Keratinocyte (primary cell): ENCODE data around the gene CABP2.

ENCODE experiments used
- EZH2 ChIP-seq: IDR thresholded peaks from one replicate; pipeline ENCODE4 v1.6.1; 2012; ENCODE audit warnings: inconsistent platforms, mild to moderate bottlenecking, low read length, moderate library complexity
- TF ChIP-seq, protein P1 (sequence below), 3 experiments: IDR thresholded peaks in 1 of 3; conservative IDR thresholded peaks in 1 of 3; optimal IDR thresholded peaks in 1 of 3; 2 replicates in 2 of 3; 3 replicates in 1 of 3; pipeline versions ENCODE3 to v1.5.1; 2011; ENCODE audit warnings: low read length in 3 of 3, mild to moderate bottlenecking in 3 of 3, moderate library complexity in 2 of 3, control low read depth in 1 of 3, inconsistent platforms in 1 of 3; ENCODE audit not compliant: insufficient read depth in 2 of 3; ENCODE audit errors: extremely low read depth in 1 of 3

DNA sequence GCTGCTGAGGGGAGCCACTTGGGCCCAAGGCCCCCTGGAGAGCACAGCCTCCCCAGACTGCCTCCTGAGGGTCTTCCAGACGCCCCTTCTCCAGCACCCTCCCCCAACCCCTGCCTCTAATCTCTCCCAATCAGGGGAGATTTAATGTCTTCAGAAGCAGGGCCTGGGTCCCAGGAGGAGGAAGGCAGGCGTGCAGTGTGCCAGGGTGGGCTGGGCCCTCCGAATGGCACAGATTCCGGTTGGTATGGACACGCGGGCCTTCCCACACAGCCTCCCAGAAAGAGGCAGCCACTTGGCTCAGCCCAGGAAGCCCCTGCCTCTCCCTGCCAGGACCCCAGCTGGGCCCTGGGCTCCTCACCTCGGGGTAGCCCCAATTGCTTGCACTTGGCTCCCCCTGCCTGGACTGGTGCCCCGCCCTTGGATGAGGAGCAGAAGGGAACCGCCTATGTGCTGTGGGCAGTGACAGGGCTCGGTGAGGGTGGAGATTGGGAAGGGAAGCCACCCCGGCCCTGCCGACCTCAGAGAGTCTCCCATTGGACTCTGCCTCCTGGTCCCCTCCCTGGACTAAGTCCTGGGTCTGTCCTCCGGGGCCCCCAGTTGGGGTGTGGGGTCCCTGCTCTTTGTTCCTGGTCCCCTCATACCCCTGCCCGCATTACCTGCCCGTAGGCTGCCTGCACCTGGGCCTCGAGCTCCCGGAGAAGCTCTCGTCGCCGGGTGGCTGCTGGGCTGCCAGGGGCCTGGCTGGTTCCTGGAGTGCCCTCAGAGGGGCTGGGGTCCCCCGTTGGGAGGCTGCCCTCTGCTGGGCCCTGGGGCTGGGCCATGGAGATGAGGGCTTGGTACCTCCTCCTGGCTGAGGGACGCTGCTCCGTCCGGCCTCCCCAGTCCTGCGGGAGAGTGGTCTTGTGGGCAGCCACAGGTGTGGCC lies 572 bp upstream of the CABP2 start:
- TF ChIP-seq, protein P1, sequence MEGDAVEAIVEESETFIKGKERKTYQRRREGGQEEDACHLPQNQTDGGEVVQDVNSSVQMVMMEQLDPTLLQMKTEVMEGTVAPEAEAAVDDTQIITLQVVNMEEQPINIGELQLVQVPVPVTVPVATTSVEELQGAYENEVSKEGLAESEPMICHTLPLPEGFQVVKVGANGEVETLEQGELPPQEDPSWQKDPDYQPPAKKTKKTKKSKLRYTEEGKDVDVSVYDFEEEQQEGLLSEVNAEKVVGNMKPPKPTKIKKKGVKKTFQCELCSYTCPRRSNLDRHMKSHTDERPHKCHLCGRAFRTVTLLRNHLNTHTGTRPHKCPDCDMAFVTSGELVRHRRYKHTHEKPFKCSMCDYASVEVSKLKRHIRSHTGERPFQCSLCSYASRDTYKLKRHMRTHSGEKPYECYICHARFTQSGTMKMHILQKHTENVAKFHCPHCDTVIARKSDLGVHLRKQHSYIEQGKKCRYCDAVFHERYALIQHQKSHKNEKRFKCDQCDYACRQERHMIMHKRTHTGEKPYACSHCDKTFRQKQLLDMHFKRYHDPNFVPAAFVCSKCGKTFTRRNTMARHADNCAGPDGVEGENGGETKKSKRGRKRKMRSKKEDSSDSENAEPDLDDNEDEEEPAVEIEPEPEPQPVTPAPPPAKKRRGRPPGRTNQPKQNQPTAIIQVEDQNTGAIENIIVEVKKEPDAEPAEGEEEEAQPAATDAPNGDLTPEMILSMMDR (optimal IDR thresholded peaks at IDR 0.05 in 1 of 3, IDR thresholded peaks at IDR 0.05 in 1 of 3, conservative IDR thresholded peaks at IDR 0.05 in 1 of 3; ENCODE audit: extremely low read depth in 1 of 3, insufficient read depth in 2 of 3, low read length in 3 of 3): no peak
- no peak for TF ChIP-seq EZH2
